SK-N-SH (cell line): ENCODE measurements around the gene ATP11A. TPM values are rescaled to one million over a fixed set of nuclear protein-coding genes. Genes with fewer than 3 reads are reported as not detected.

ENCODE experiments used
- CTCF ChIA-PET: fragments of 300-600, 350-600 bp; formaldehyde crosslinking; extraction: SDS; loops from one replicate; lab custom pipeline; 2021; lab: Yijun Ruan, JAX
- POLR2A ChIA-PET: fragments of 350-600 bp; sonication (Branson Sonifier 250); formaldehyde crosslinking; extraction: SDS; loops from one replicate; lab custom pipeline; 2020; ENCODE audit warnings: antibody characterized with exemption, inconsistent platforms; lab: Yijun Ruan, JAX
- DNase-seq: peaks from one replicate; pipeline ENCODE4 v3.0.0; 2012
- H2AFZ ChIP-seq: fragments of 200-600 bp; sonication (generic); 2 replicates; pipeline ENCODE4 v1.8.1; 2016; ENCODE audit warnings: antibody characterized with exemption, mild to moderate bottlenecking, low read depth
- H3F3A ChIP-seq: fragments of 200-600 bp; sonication (generic); replicated peaks from 2 replicates; pipeline ENCODE3; 2016; ENCODE audit warnings: antibody characterized with exemption, mild to moderate bottlenecking; ENCODE audit not compliant: insufficient read depth
- H3K27ac ChIP-seq, 2 experiments: fragments of 200-500 bp in 1 of 2; fragments of 200-600 bp in 1 of 2; sonication (Bioruptor generic) in 1 of 2; sonication (generic), shearing (Covaris generic) in 1 of 2; 2 replicates each; pipeline versions ENCODE4 v1.5.1 to v1.6.1; 2014 to 2016; ENCODE audit warnings: low read depth in 2 of 2, inconsistent platforms in 1 of 2, low read length in 1 of 2, mild to moderate bottlenecking in 1 of 2, mixed read lengths in 1 of 2
- H3K27me3 ChIP-seq: fragments of 200-600 bp; sonication (generic), shearing (Covaris generic); 2 replicates; pipeline ENCODE4 v1.6.1; 2016; ENCODE audit warnings: mixed run types; ENCODE audit not compliant: insufficient read depth
- H3K36me3 ChIP-seq, 2 experiments: fragments of 200-500 bp in 1 of 2; fragments of 200-600 bp in 1 of 2; sonication (Bioruptor generic) in 1 of 2; sonication (generic) in 1 of 2; replicated peaks in 1 of 2; 2 replicates each; pipeline versions ENCODE3 to v1.5.1; 2014 to 2016; ENCODE audit warnings: low read length in 1 of 2, mild to moderate bottlenecking in 1 of 2; ENCODE audit not compliant: insufficient read depth in 2 of 2, control insufficient read depth in 1 of 2
- H3K4me1 ChIP-seq, 2 experiments: fragments of 200-500 bp in 1 of 2; fragments of 200-600 bp in 1 of 2; sonication (Bioruptor generic) in 1 of 2; sonication (generic), shearing (Covaris generic) in 1 of 2; 2 replicates each; pipeline versions ENCODE4 v1.5.1 to v1.6.1; 2014 to 2016; ENCODE audit warnings: low read depth in 1 of 2, low read length in 1 of 2, mixed run types in 1 of 2; ENCODE audit not compliant: insufficient read depth in 2 of 2, control insufficient read depth in 1 of 2
- H3K4me2 ChIP-seq: fragments of 200-600 bp; sonication (generic), shearing (Covaris generic); 2 replicates; pipeline ENCODE4 v1.6.1; 2017; ENCODE audit warnings: mixed run types
- H3K4me3 ChIP-seq, 2 experiments: fragments of 200-500 bp in 1 of 2; fragments of 200-600 bp in 1 of 2; sonication (Bioruptor generic) in 1 of 2; sonication (generic), shearing (Covaris generic) in 1 of 2; 2 replicates each; pipeline versions ENCODE4 v1.5.1 to v1.8.1; 2014 to 2016; ENCODE audit warnings: low read depth in 2 of 2, inconsistent platforms in 1 of 2, low read length in 1 of 2, mild to moderate bottlenecking in 1 of 2, mixed read lengths in 1 of 2, moderate library complexity in 1 of 2
- H3K79me2 ChIP-seq: fragments of 200-600 bp; sonication (generic); 2 replicates; pipeline ENCODE4 v1.8.1; 2017; ENCODE audit warnings: mild to moderate bottlenecking; ENCODE audit not compliant: insufficient read depth
- H3K9ac ChIP-seq: fragments of 200-600 bp; sonication (generic); 2 replicates; pipeline ENCODE4 v1.6.1; 2017; ENCODE audit warnings: mixed run types
- H3K9me2 ChIP-seq: fragments of 200-600 bp; sonication (generic); 2 replicates; pipeline ENCODE4 v1.6.1; 2017; ENCODE audit warnings: mixed run types
- H3K9me3 ChIP-seq: fragments of 200-600 bp; sonication (generic); 2 replicates; pipeline ENCODE4 v1.6.1; 2017; ENCODE audit warnings: mixed run types, mild to moderate bottlenecking, moderate library complexity
- H4K20me1 ChIP-seq: fragments of 200-600 bp; sonication (generic); 2 replicates; pipeline ENCODE4 v1.6.1; 2017; ENCODE audit warnings: mild to moderate bottlenecking, mixed run types; ENCODE audit not compliant: insufficient read depth
- EP300 ChIP-seq, 2 experiments: IDR thresholded peaks; 2 replicates each; pipeline versions ENCODE4 v1.4.0 to v1.6.1; 2012; ENCODE audit warnings: borderline replicate concordance in 1 of 2, low read depth in 1 of 2, low read length in 1 of 2
- FOSL2 ChIP-seq: IDR thresholded peaks from 2 replicates; pipeline ENCODE4 v1.4.0; 2012; ENCODE audit warnings: low read depth, mild to moderate bottlenecking, moderate library complexity, borderline replicate concordance
- FOXJ3 ChIP-seq: sonication (generic); formaldehyde crosslinking; IDR thresholded peaks from 2 replicates; pipeline ENCODE4 v1.5.1; 2020; ENCODE audit warnings: mild to moderate bottlenecking, missing genetic modification reagents
- MEF2A ChIP-seq: IDR thresholded peaks from 2 replicates; pipeline ENCODE4 v1.4.0; 2012; ENCODE audit warnings: low read depth, borderline replicate concordance
- NFIC ChIP-seq: IDR thresholded peaks from 2 replicates; pipeline ENCODE4 v1.4.0; 2012; ENCODE audit warnings: borderline replicate concordance
- NRF1 ChIP-seq: IDR thresholded peaks from 2 replicates; pipeline ENCODE4 v1.6.1; 2012; ENCODE audit warnings: low read depth, mild to moderate bottlenecking, low read length
- POLR2AphosphoS5 ChIP-seq: IDR thresholded peaks from 2 replicates; pipeline ENCODE4 v1.6.1; 2012; ENCODE audit warnings: low read depth, low read length
- RAD21 ChIP-seq: IDR thresholded peaks from 2 replicates; pipeline ENCODE4 v1.6.1; 2012; ENCODE audit warnings: mild to moderate bottlenecking, low read length
- RXRA ChIP-seq: IDR thresholded peaks from 2 replicates; pipeline ENCODE4 v1.4.0; 2012; ENCODE audit warnings: low read depth, mild to moderate bottlenecking, borderline replicate concordance
- SIN3A ChIP-seq: IDR thresholded peaks from 2 replicates; pipeline ENCODE4 v1.6.1; 2012; ENCODE audit warnings: low read depth, mild to moderate bottlenecking, low read length, moderate library complexity, borderline replicate concordance
- TAF1 ChIP-seq: IDR thresholded peaks from 2 replicates; pipeline ENCODE4 v1.6.1; 2012; ENCODE audit warnings: low read depth, mild to moderate bottlenecking, low read length, moderate library complexity, borderline replicate concordance
- TCF12 ChIP-seq: IDR thresholded peaks from 2 replicates; pipeline ENCODE4 v1.4.0; 2012
- TEAD4 ChIP-seq: IDR thresholded peaks from 2 replicates; pipeline ENCODE4 v1.4.0; 2012; ENCODE audit warnings: mild to moderate bottlenecking, borderline replicate concordance; ENCODE audit not compliant: insufficient read depth
- YY1 ChIP-seq: IDR thresholded peaks from 2 replicates; pipeline ENCODE4 v1.4.0; 2012; ENCODE audit warnings: low read depth, mild to moderate bottlenecking
- ZBTB33 ChIP-seq: IDR thresholded peaks from 2 replicates; pipeline ENCODE4 v1.4.0; 2012; ENCODE audit warnings: low read depth, borderline replicate concordance
- WGBS: methylation state at CpG from one replicate; pipeline ENCODE4 v1.1.6; 2017; ENCODE audit warnings: low lambda C conversion rate; 5-methylcytosine and 5-hydroxymethylcytosine counted together
- polyA plus RNA-seq, 3 experiments: library from polyadenylated mRNA; depleted of rRNA; stranded (reverse); fragments of >200 nt; gene quantifications; 2 replicates each; pipeline ENCODE4 v1.2.3, GENCODE V29; 2012
- TF ChIP-seq, protein P1 (sequence below): IDR thresholded peaks from 2 replicates; pipeline ENCODE4 v1.4.0; 2012; ENCODE audit warnings: low read depth, borderline replicate concordance
- TF ChIP-seq, protein P2 (sequence below): fragments of 200-600 bp; sonication (generic); IDR thresholded peaks from 2 replicates; pipeline ENCODE4 v1.6.1; 2017; ENCODE audit warnings: antibody characterized with exemption, mild to moderate bottlenecking, moderate library complexity
- TF ChIP-seq, protein P3 (sequence below): IDR thresholded peaks from 2 replicates; pipeline ENCODE4 v1.6.1; 2012; ENCODE audit warnings: mild to moderate bottlenecking, low read depth, low read length, moderate library complexity

Gene ATP11A
- polyA plus RNA-seq, 1 of the 3 experiments (the other 2 are of a cell fraction), result 4.1 TPM

GRCh38 chr13:112653071-112653470 lies 36.8 kb upstream of the ATP11A start:
- no peaks in the 10 kb centered on the region for H3K9me3 ChIP-seq
- H2AFZ ChIP-seq, result no peak overlapping the region
- TF ChIP-seq TEAD4, result no peak
- TF ChIP-seq ZBTB33, result no peak
- TF ChIP-seq EP300 (IDR thresholded peaks at IDR 0.05; ENCODE audit: borderline replicate concordance in 1 of 2, low read depth in 1 of 2, low read length in 1 of 2), result no peak
- TF ChIP-seq, protein P1, sequence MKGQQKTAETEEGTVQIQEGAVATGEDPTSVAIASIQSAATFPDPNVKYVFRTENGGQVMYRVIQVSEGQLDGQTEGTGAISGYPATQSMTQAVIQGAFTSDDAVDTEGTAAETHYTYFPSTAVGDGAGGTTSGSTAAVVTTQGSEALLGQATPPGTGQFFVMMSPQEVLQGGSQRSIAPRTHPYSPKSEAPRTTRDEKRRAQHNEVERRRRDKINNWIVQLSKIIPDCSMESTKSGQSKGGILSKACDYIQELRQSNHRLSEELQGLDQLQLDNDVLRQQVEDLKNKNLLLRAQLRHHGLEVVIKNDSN, result no peak
- TF ChIP-seq FOSL2, result no peak
- no peak for TF ChIP-seq NFIC
- TF ChIP-seq, protein P2, sequence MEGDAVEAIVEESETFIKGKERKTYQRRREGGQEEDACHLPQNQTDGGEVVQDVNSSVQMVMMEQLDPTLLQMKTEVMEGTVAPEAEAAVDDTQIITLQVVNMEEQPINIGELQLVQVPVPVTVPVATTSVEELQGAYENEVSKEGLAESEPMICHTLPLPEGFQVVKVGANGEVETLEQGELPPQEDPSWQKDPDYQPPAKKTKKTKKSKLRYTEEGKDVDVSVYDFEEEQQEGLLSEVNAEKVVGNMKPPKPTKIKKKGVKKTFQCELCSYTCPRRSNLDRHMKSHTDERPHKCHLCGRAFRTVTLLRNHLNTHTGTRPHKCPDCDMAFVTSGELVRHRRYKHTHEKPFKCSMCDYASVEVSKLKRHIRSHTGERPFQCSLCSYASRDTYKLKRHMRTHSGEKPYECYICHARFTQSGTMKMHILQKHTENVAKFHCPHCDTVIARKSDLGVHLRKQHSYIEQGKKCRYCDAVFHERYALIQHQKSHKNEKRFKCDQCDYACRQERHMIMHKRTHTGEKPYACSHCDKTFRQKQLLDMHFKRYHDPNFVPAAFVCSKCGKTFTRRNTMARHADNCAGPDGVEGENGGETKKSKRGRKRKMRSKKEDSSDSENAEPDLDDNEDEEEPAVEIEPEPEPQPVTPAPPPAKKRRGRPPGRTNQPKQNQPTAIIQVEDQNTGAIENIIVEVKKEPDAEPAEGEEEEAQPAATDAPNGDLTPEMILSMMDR, result no peak
- TF ChIP-seq TCF12, result no peak
- TF ChIP-seq YY1, result no peak
- TF ChIP-seq POLR2AphosphoS5, result no peak
- TF ChIP-seq SIN3A, result no peak
- no peaks in the 10 kb centered on the region for H4K20me1 ChIP-seq
- no peak overlapping the region for H3K4me3 ChIP-seq
- CTCF ChIA-PET, result interaction anchor here (0.6 to 1.4 kb wide), 2 partner anchors 12 to 20 kb away, joined by 3 read pairs; no protein-coding TSS in a partner anchor
- H3K27me3 ChIP-seq, result no peaks in the 10 kb centered on the region
- peaks cover 5% of the 10 kb centered on the region for H3F3A ChIP-seq
- no peaks in the 10 kb centered on the region for H3K9me2 ChIP-seq
- no peak for DNase-seq
- H3K9ac ChIP-seq, result no peak overlapping the region
- H3K36me3 ChIP-seq, result no peaks in the 10 kb centered on the region
- H3K27ac ChIP-seq, result no peak overlapping the region
- H3K4me2 ChIP-seq, result no peak overlapping the region
- WGBS, result 75% methylated on average over 3 of the region's 3 CpGs
- peaks cover 0 to 5% of the 10 kb centered on the region in 2 experiments; a peak in 1 of 4 replicates for H3K4me1 ChIP-seq
- POLR2A ChIA-PET, result no interaction called here
- H3K79me2 ChIP-seq, result no peaks in the 10 kb centered on the region

GRCh38 chr13:112655913-112656312 lies 33.9 kb upstream of the ATP11A start:
- H3K9ac ChIP-seq, result no peak overlapping the region
- H3K27ac ChIP-seq, result no peak overlapping the region
- DNase-seq, result no peak
- H3K9me3 ChIP-seq, result no peaks in the 10 kb centered on the region
- ChIA-PET CTCF (interaction anchor here (0.7 kb wide), 1 partner anchor 1216 kb away, joined by 3 read pairs; no protein-coding TSS in a partner anchor), POLR2A (no interaction called here)
- H2AFZ ChIP-seq, result no peak overlapping the region
- H3K36me3 ChIP-seq, result no peaks in the 10 kb centered on the region
- H3K4me1 ChIP-seq, result peaks cover 0 to 6% of the 10 kb centered on the region in 2 experiments; a peak in 1 of 4 replicates
- peaks cover 5% of the 10 kb centered on the region for H3F3A ChIP-seq
- 32% methylated on average over 5 of the region's 5 CpGs for WGBS
- no peaks in the 10 kb centered on the region for H3K27me3 ChIP-seq
- no peaks in the 10 kb centered on the region for H3K9me2 ChIP-seq
- H3K79me2 ChIP-seq, result no peaks in the 10 kb centered on the region
- no peak overlapping the region for H3K4me3 ChIP-seq
- no peak overlapping the region for H3K4me2 ChIP-seq
- no peaks in the 10 kb centered on the region for H4K20me1 ChIP-seq
- TF ChIP-seq ZBTB33 (no peak), NRF1 (no peak), RXRA (no peak), MEF2A (no peak), TAF1 (no peak), FOXJ3 (CRISPR knock-in tag) (no peak), RAD21 (no peak)
- TF ChIP-seq, protein P3, sequence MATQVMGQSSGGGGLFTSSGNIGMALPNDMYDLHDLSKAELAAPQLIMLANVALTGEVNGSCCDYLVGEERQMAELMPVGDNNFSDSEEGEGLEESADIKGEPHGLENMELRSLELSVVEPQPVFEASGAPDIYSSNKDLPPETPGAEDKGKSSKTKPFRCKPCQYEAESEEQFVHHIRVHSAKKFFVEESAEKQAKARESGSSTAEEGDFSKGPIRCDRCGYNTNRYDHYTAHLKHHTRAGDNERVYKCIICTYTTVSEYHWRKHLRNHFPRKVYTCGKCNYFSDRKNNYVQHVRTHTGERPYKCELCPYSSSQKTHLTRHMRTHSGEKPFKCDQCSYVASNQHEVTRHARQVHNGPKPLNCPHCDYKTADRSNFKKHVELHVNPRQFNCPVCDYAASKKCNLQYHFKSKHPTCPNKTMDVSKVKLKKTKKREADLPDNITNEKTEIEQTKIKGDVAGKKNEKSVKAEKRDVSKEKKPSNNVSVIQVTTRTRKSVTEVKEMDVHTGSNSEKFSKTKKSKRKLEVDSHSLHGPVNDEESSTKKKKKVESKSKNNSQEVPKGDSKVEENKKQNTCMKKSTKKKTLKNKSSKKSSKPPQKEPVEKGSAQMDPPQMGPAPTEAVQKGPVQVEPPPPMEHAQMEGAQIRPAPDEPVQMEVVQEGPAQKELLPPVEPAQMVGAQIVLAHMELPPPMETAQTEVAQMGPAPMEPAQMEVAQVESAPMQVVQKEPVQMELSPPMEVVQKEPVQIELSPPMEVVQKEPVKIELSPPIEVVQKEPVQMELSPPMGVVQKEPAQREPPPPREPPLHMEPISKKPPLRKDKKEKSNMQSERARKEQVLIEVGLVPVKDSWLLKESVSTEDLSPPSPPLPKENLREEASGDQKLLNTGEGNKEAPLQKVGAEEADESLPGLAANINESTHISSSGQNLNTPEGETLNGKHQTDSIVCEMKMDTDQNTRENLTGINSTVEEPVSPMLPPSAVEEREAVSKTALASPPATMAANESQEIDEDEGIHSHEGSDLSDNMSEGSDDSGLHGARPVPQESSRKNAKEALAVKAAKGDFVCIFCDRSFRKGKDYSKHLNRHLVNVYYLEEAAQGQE, result no peak
